H9 (cell line): ENCODE data around the gene PFKFB2. TPM values are rescaled to one million over a fixed set of nuclear protein-coding genes. Genes with fewer than 3 reads are reported as not detected.

ENCODE experiments used
- DNase-seq: peaks from one replicate; pipeline ENCODE4 v3.0.0-alpha.2; 2017
- H2AFZ ChIP-seq: one replicate; pipeline ENCODE4 v1.6.1; 2013; ENCODE audit warnings: mild to moderate bottlenecking, low read length, control low read depth, moderate library complexity
- H2AK5ac ChIP-seq: 2 replicates; pipeline ENCODE4 v1.6.1; 2013; ENCODE audit warnings: low read length, control low read depth, mixed read lengths; ENCODE audit not compliant: insufficient read length
- H2BK120ac ChIP-seq: one replicate; pipeline ENCODE4 v1.6.1; 2013; ENCODE audit warnings: low read depth, mild to moderate bottlenecking, low read length, control low read depth, inconsistent platforms; ENCODE audit not compliant: poor library complexity, severe bottlenecking
- H2BK12ac ChIP-seq: 2 replicates; pipeline ENCODE4 v1.6.1; 2013; ENCODE audit warnings: low read length, control low read depth, mixed read lengths, low read depth; ENCODE audit not compliant: insufficient read length
- H2BK15ac ChIP-seq: 2 replicates; pipeline ENCODE4 v1.6.1; 2013; ENCODE audit warnings: low read depth, low read length, control low read depth
- H2BK20ac ChIP-seq: one replicate; pipeline ENCODE4 v1.6.1; 2013; ENCODE audit warnings: low read depth, mild to moderate bottlenecking, low read length, control low read depth, inconsistent platforms; ENCODE audit not compliant: poor library complexity, severe bottlenecking
- H2BK5ac ChIP-seq: 2 replicates; pipeline ENCODE4 v1.6.1; 2013; ENCODE audit warnings: low read length, control low read depth, mixed read lengths; ENCODE audit not compliant: insufficient read length
- H3K14ac ChIP-seq: 2 replicates; pipeline ENCODE4 v1.6.1; 2013; ENCODE audit warnings: low read length, control low read depth; ENCODE audit not compliant: insufficient read depth
- H3K18ac ChIP-seq: 2 replicates; pipeline ENCODE4 v1.6.1; 2013; ENCODE audit warnings: low read depth, mild to moderate bottlenecking, mixed read lengths, low read length, control low read depth; ENCODE audit not compliant: insufficient read length
- H3K23ac ChIP-seq: 2 replicates; pipeline ENCODE4 v1.6.1; 2013; ENCODE audit warnings: low read length, control low read depth, mixed read lengths, low read depth; ENCODE audit not compliant: insufficient read length
- H3K23me2 ChIP-seq: 2 replicates; pipeline ENCODE4 v1.6.1; 2013; ENCODE audit warnings: low read depth, mild to moderate bottlenecking, mixed read lengths, low read length, control low read depth; ENCODE audit not compliant: insufficient read length, poor library complexity, severe bottlenecking
- H3K27ac ChIP-seq: 2 replicates; pipeline ENCODE4 v1.5.1; 2013; ENCODE audit warnings: low read length, control low read depth, mixed read lengths, low read depth; ENCODE audit not compliant: insufficient read length
- H3K27me3 ChIP-seq: 2 replicates; pipeline ENCODE4 v1.6.1; 2013; ENCODE audit warnings: low read length, control low read depth, inconsistent platforms; ENCODE audit not compliant: insufficient read depth
- H3K4ac ChIP-seq: 2 replicates; pipeline ENCODE4 v1.6.1; 2013; ENCODE audit warnings: low read depth, mild to moderate bottlenecking, control low read depth, inconsistent platforms, low read length, moderate library complexity
- H3K4me1 ChIP-seq: 2 replicates; pipeline ENCODE4 v1.6.1; 2013; ENCODE audit warnings: low read length, control low read depth, inconsistent platforms; ENCODE audit not compliant: insufficient read depth
- H3K4me2 ChIP-seq: 2 replicates; pipeline ENCODE4 v1.6.1; 2013; ENCODE audit warnings: low read length, control low read depth, mixed read lengths; ENCODE audit not compliant: insufficient read length, insufficient read depth
- H3K56ac ChIP-seq: 2 replicates; pipeline ENCODE4 v1.6.1; 2013; ENCODE audit warnings: low read depth, mild to moderate bottlenecking, mixed read lengths, low read length, control low read depth; ENCODE audit not compliant: insufficient read length
- H3K79me1 ChIP-seq: 2 replicates; pipeline ENCODE4 v1.6.1; 2013; ENCODE audit warnings: low read depth, mild to moderate bottlenecking, moderate library complexity, low read length, control low read depth, inconsistent platforms; ENCODE audit not compliant: insufficient read depth, poor library complexity, severe bottlenecking
- H3K79me2 ChIP-seq: 2 replicates; pipeline ENCODE4 v1.6.1; 2013; ENCODE audit warnings: low read length, control low read depth, inconsistent platforms; ENCODE audit not compliant: insufficient read depth
- H3K9ac ChIP-seq: 2 replicates; pipeline ENCODE4 v1.6.1; 2013; ENCODE audit warnings: low read length, control low read depth, mixed read lengths; ENCODE audit not compliant: insufficient read length; ENCODE audit errors: extremely low read depth
- H3K9me3 ChIP-seq: one replicate; pipeline ENCODE4 v1.6.1; 2013; ENCODE audit warnings: low read depth, low read length, inconsistent platforms; ENCODE audit not compliant: control insufficient read depth
- H3T11ph ChIP-seq: one replicate; pipeline ENCODE4 v1.6.1; 2013; ENCODE audit warnings: mild to moderate bottlenecking, low read length, control low read depth, inconsistent platforms
- H4K20me1 ChIP-seq: one replicate; pipeline ENCODE4 v1.6.1; 2013; ENCODE audit not compliant: control insufficient read depth, insufficient read length, insufficient read depth
- H4K5ac ChIP-seq: 2 replicates; pipeline ENCODE4 v1.6.1; 2013; ENCODE audit warnings: low read depth, mild to moderate bottlenecking, mixed read lengths, low read length, control low read depth; ENCODE audit not compliant: insufficient read length
- H4K8ac ChIP-seq: replicated peaks from 2 replicates; pipeline ENCODE4 v1.6.1; 2013; ENCODE audit warnings: low read length, control low read depth, mixed read lengths, low read depth; ENCODE audit not compliant: insufficient read length
- H4K91ac ChIP-seq: 2 replicates; pipeline ENCODE4 v1.6.1; 2013; ENCODE audit warnings: low read depth, mild to moderate bottlenecking, moderate library complexity, mixed read lengths, low read length, control low read depth; ENCODE audit not compliant: insufficient read length
- H3K27ac Mint-ChIP-seq, 3 experiments: 2 replicates in 2 of 3; 3 replicates in 1 of 3; pipeline ENCODE4 v1.8.0; 2020 to 2021; ENCODE audit warnings: mixed read lengths in 3 of 3, mild to moderate bottlenecking in 1 of 3, moderate library complexity in 1 of 3
- H3K27me3 Mint-ChIP-seq: 2 replicates; pipeline ENCODE4 v1.8.0; 2021; ENCODE audit warnings: low read depth, mild to moderate bottlenecking, moderate library complexity, mixed read lengths
- H3K36me3 Mint-ChIP-seq, 3 experiments: 2 replicates in 2 of 3; 3 replicates in 1 of 3; pipeline ENCODE4 v1.8.0; 2020 to 2021; ENCODE audit warnings: low read depth in 3 of 3, mixed read lengths in 3 of 3; ENCODE audit not compliant: insufficient read depth in 1 of 3
- H3K4me1 Mint-ChIP-seq, 2 experiments: 2 replicates each; pipeline ENCODE4 v1.8.0; 2020; ENCODE audit warnings: mixed read lengths in 2 of 2
- H3K4me3 Mint-ChIP-seq, 2 experiments: 2 replicates in 1 of 2; 3 replicates in 1 of 2; pipeline ENCODE4 v1.8.0; 2020 to 2021; ENCODE audit warnings: mild to moderate bottlenecking in 2 of 2, mixed read lengths in 2 of 2, moderate library complexity in 1 of 2
- H3K9me3 Mint-ChIP-seq, 2 experiments: 2 replicates in 1 of 2; 3 replicates in 1 of 2; pipeline ENCODE4 v1.8.0; 2020; ENCODE audit warnings: mild to moderate bottlenecking in 2 of 2, mixed read lengths in 2 of 2, moderate library complexity in 1 of 2
- CTCF ChIP-seq: fragments of 200-600 bp; sonication (generic); conservative IDR thresholded peaks from 3 replicates; pipeline ENCODE4 v1.8.0; 2021; ENCODE audit warnings: antibody characterized with exemption, mild to moderate bottlenecking
- WGBS: extraction: QIAGEN DNeasy Blood & Tissue Kit; methylation state at CpG from one replicate; pipeline ENCODE4 v1.1.7; 2013; ENCODE audit warnings: missing lambda C conversion rate, low lambda C conversion rate, mixed read lengths; ENCODE audit not compliant: insufficient read length; ENCODE audit errors: extremely low coverage; 5-methylcytosine and 5-hydroxymethylcytosine counted together
- total RNA-seq: library from RNA; stranded (reverse); gene quantifications from 2 replicates; pipeline ENCODE4 v1.2.1, GENCODE V29; 2021

Gene PFKFB2
- total RNA-seq, 1 experiment from 2014 or later: 14.6 TPM

- no peak overlapping the region for H2BK20ac ChIP-seq
- no peaks in the 10 kb centered on the region for H3K23me2 ChIP-seq
- H3K79me1 ChIP-seq: no peaks in the 10 kb centered on the region
- H2AFZ ChIP-seq: no peak overlapping the region
- no peak overlapping the region for H3K23ac ChIP-seq
- H3K27ac ChIP-seq: no peak overlapping the region
- Mint-ChIP-seq H3K4me1 (peaks cover 3 to 4% of the 10 kb centered on the region in 2 experiments; a peak in 3 of 4 replicates), H3K9me3 (no peaks in the 10 kb centered on the region), H3K4me3 (no peak overlapping the region), H3K27ac (no peak overlapping the region), H3K27me3 (peaks cover 18% of the 10 kb centered on the region), H3K36me3 (peaks cover 0 to 2% (median 0%) of the 10 kb centered on the region in 3 experiments; a peak in 1 of 7 replicates)
- TF ChIP-seq CTCF: no peak
- no peak overlapping the region for H3K18ac ChIP-seq
- H3K4me2 ChIP-seq: no peak overlapping the region
- DNase-seq: no peak
- no peaks in the 10 kb centered on the region for H3K27me3 ChIP-seq
- no peaks in the 10 kb centered on the region for H3K4me1 ChIP-seq
- H3K9me3 ChIP-seq: no peaks in the 10 kb centered on the region
- H2BK5ac ChIP-seq: no peak overlapping the region
- no peak overlapping the region for H3K56ac ChIP-seq
- no peaks in the 10 kb centered on the region for H4K20me1 ChIP-seq
- no peak overlapping the region for H2BK12ac ChIP-seq
- H3K9ac ChIP-seq: no peak overlapping the region
- no peak overlapping the region for H2BK15ac ChIP-seq
- no CpG with 5 or more reads among the region's 2 CpGs for WGBS
- H4K8ac ChIP-seq: no peak overlapping the region
- no peak overlapping the region for H3K4ac ChIP-seq
- no peaks in the 10 kb centered on the region for H3K79me2 ChIP-seq
- H3K14ac ChIP-seq: no peak overlapping the region
- no peak overlapping the region for H2BK120ac ChIP-seq
- no peak overlapping the region for H4K5ac ChIP-seq
- H4K91ac ChIP-seq: no peak overlapping the region
- H3T11ph ChIP-seq: no peak overlapping the region
- H2AK5ac ChIP-seq: no peak overlapping the region
Observed at GRCh38 chr1:207019661-207020060, 33.4 kb upstream of the PFKFB2 start.
